ENCODE results near the gene FEM1B.
A peak's percentile ranks its signal among the peaks of the same experiment; 100 is the strongest.
"Not testable (repeated sequence)": the region's sequence is repeated elsewhere in the genome, so short reads cannot be mapped to it uniquely, and the experiment has no call there.

FEM1B gene

GRCh38 chr15:68277603-68278344 lies at the start of gene FEM1B:
FEM1B (plus strand) TSS chr15:68277745; CDS start chr15:68278418, 673 bp downstream.
- DNase-seq = peak; percentile 89

- no peak for DNase-seq
Observed at GRCh38 chr15:68228143-68228970, 49.2 kb upstream of the FEM1B start.

GRCh38 chr15:68228971-68229385 lies 48.6 kb upstream of the FEM1B start:
- no peak for DNase-seq

GRCh38 chr15:68229386-68230156 lies 48.0 kb upstream of the FEM1B start, which contains the start of gene CLN6:
CLN6 (minus strand) TSS chr15:68229728; CDS start chr15:68229584, 144 bp downstream.
- peak; percentile 72 for DNase-seq

- DNase-seq = no peak
Observed at GRCh38 chr15:68230157-68231100, 47.1 kb upstream of the FEM1B start.

- DNase-seq = no peak
Observed at GRCh38 chr15:68231102-68231818, 46.3 kb upstream of the FEM1B start.

- DNase-seq = no peak
Observed at GRCh38 chr15:68232449-68232848, 45.1 kb upstream of the FEM1B start.

GRCh38 chr15:68232937-68233336 lies 44.6 kb upstream of the FEM1B start:
- DNase-seq = no peak

GRCh38 chr15:68234060-68234459 lies 43.5 kb upstream of the FEM1B start:
- DNase-seq = no peak

GRCh38 chr15:68234520-68234919 lies 43.0 kb upstream of the FEM1B start:
- DNase-seq = not testable (repeated sequence)

- no peak for DNase-seq
Observed at GRCh38 chr15:68235022-68235421, 42.5 kb upstream of the FEM1B start.

GRCh38 chr15:68239025-68239424 lies 38.5 kb upstream of the FEM1B start:
- no peak for DNase-seq

- DNase-seq = no peak
Observed at GRCh38 chr15:68241088-68241935, 36.2 kb upstream of the FEM1B start.

GRCh38 chr15:68244235-68244634 lies 33.3 kb upstream of the FEM1B start:
- no peak for DNase-seq

GRCh38 chr15:68249058-68249713 lies 28.4 kb upstream of the FEM1B start:
- DNase-seq = no peak

GRCh38 chr15:68252925-68253534 lies 24.5 kb upstream of the FEM1B start:
- peak; percentile 24 for DNase-seq

GRCh38 chr15:68256675-68257450 lies 20.7 kb upstream of the FEM1B start:
- DNase-seq = no peak

- no peak for DNase-seq
Observed at GRCh38 chr15:68258692-68259091, 18.9 kb upstream of the FEM1B start.

All from T1000 (cell line).